K562 (cell line): ENCODE measurements around the gene PSMG3. TPM values are rescaled to one million over a fixed set of nuclear protein-coding genes. Genes with fewer than 3 reads are reported as not detected.
A peak's percentile ranks its signal among the peaks of the same experiment; 100 is the strongest.

Source experiments
- BRF1 ChIP-seq: IDR thresholded peaks from 3 replicates; pipeline ENCODE4 v1.6.1; 2011; ENCODE audit warnings: borderline replicate concordance, mild to moderate bottlenecking; ENCODE audit not compliant: insufficient read length; ENCODE audit errors: extremely low read depth
- EGR1 ChIP-seq: fragments of 450-650 bp; conservative IDR thresholded peaks from 2 replicates; pipeline ENCODE4 v1.6.1; 2017; ENCODE audit warnings: mild to moderate bottlenecking
- GTF2F1 ChIP-seq: IDR thresholded peaks from 2 replicates; pipeline ENCODE4 v1.6.1; 2011; ENCODE audit warnings: low read depth, low read length, improper control_type of control experiment
- MEF2D ChIP-seq: conservative IDR thresholded peaks from 2 replicates; pipeline ENCODE4 v1.6.1; 2016; ENCODE audit warnings: low read depth, missing genetic modification characterization, missing compliant biosample characterization
- POLR2A ChIP-seq: fragments of 450-650 bp; conservative IDR thresholded peaks from 2 replicates; pipeline ENCODE4 v1.6.1; 2016
- RBM17 ChIP-seq: fragments of 200-400 bp; formaldehyde crosslinking; IDR thresholded peaks from 2 replicates; pipeline ENCODE4 v1.6.1; 2017; ENCODE audit warnings: low read depth, mild to moderate bottlenecking, low read length, borderline replicate concordance
- SMAD3 ChIP-seq: fragments of 450-650 bp; formaldehyde crosslinking; conservative IDR thresholded peaks from 2 replicates; pipeline ENCODE4 v1.4.0; 2020; ENCODE audit warnings: mild to moderate bottlenecking
- SMAD4 ChIP-seq: fragments of 250-450 bp; sonication (Bioruptor Pico); conservative IDR thresholded peaks from 2 replicates; pipeline ENCODE4 v1.8.0; 2021; ENCODE audit warnings: inconsistent platforms, mild to moderate bottlenecking, moderate library complexity
- TFAM ChIP-seq: fragments of 250-450 bp; sonication (Bioruptor Pico); conservative IDR thresholded peaks from 2 replicates; pipeline ENCODE4 v1.5.0; 2021; ENCODE audit warnings: mild to moderate bottlenecking, moderate library complexity
- ZNF778 ChIP-seq: fragments of 450-650 bp; formaldehyde crosslinking; IDR thresholded peaks from 2 replicates; pipeline ENCODE4 v1.4.0; 2020; ENCODE audit warnings: mild to moderate bottlenecking, moderate library complexity
- polyA plus RNA-seq, 8 experiments: library from polyadenylated mRNA; depleted of rRNA in 4 of 8; stranded (reverse) in 5 of 8; unstranded in 3 of 8; fragments of >200 nt; fragmentation: Nextera tagmentation in 2 of 8; fragmentation: Illumina TruSeq in 1 of 8; extraction: Ambion mirVana in 2 of 8; extraction: Trizol in 1 of 8; gene quantifications; 2 replicates each; pipeline versions ENCODE4 v1.2.1 to v1.2.3, GENCODE V29; 2011 to 2014; ENCODE audit warnings: inconsistent platforms in 1 of 8, missing spikeins in 1 of 8
- total RNA-seq, 7 experiments: library from RNA; depleted of rRNA in 6 of 7; stranded (reverse); fragments of >200 nt in 6 of 7; fragmentation: Illumina TruSeq in 2 of 7; extraction: Trizol in 2 of 7; gene quantifications; 2 replicates each; pipeline versions ENCODE4 v1.2.1 to v1.2.3, GENCODE V29; 2011 to 2021; ENCODE audit warnings: low replicate concordance in 1 of 7
- TF ChIP-seq, protein P1 (sequence below): sonication (generic); IDR thresholded peaks from 2 replicates; pipeline ENCODE4 v1.6.1; 2016
- TF ChIP-seq, protein P2 (sequence below): fragments of 250-450 bp; sonication (Bioruptor Pico); IDR thresholded peaks from 2 replicates; pipeline ENCODE4 v1.5.0; 2020; ENCODE audit warnings: mild to moderate bottlenecking

The PSMG3 gene
- total and polyA plus RNA-seq, 9 of the 15 experiments (the other 6 are each of a cell fraction or from before 2014, with no cell fraction given) = 34.8 to 122 (median 80.1) TPM

DNA sequence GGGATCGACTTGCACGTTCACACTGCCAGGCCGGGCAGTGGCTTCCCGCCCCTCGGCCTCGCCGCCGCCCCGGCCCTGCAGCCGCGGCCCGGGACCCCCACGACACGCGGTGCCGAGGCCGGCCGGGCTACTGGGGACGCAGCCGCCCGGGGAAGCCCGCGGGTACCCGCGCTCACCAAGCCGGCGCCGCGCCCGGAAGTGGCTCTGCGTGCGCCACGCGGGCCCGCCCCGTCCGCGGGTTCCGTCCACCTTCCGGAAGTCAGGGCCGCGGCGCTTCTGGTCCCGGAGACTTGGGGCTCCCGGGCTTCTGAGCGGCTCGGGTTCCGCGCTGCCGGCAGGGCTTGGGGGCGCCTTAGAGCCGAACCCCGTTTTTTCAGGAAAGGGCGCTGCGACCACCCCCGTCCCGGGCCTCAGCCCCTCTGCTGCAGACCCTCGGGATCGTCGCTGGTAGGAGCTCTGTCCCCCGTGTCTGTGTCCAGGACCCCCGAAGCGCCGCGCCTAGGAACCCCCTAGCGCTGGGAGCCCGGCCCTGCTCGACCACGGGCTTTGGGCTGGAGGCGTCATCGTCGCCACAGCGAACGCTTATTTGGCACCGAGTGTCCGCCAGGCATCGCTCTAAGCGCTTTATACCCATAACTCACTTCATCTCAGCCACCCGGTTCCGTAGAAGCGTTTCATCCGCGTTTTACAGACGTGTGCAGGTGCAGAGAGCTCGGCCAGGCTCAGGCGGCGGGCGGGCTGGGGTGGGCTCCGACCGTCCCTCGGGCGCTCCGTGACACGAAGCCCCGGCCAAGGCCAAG is at the start of gene PSMG3 (continued):
- TF ChIP-seq BRF1 (no peak), SMAD3 (peak; percentile 82; the same call in 1 of the 2 replicates), POLR2A (peak; percentile 77), TFAM (CRISPR knock-in tag) (no peak), MEF2D (tag) (no peak), ZNF778 (no peak), SMAD4 (CRISPR knock-in tag) (peak; percentile 74), EGR1 (no peak), RBM17 (no peak), GTF2F1 (peak; percentile 63)
- TF ChIP-seq, protein P1, sequence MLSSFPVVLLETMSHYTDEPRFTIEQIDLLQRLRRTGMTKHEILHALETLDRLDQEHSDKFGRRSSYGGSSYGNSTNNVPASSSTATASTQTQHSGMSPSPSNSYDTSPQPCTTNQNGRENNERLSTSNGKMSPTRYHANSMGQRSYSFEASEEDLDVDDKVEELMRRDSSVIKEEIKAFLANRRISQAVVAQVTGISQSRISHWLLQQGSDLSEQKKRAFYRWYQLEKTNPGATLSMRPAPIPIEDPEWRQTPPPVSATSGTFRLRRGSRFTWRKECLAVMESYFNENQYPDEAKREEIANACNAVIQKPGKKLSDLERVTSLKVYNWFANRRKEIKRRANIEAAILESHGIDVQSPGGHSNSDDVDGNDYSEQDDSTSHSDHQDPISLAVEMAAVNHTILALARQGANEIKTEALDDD = no peak
- TF ChIP-seq, protein P2, sequence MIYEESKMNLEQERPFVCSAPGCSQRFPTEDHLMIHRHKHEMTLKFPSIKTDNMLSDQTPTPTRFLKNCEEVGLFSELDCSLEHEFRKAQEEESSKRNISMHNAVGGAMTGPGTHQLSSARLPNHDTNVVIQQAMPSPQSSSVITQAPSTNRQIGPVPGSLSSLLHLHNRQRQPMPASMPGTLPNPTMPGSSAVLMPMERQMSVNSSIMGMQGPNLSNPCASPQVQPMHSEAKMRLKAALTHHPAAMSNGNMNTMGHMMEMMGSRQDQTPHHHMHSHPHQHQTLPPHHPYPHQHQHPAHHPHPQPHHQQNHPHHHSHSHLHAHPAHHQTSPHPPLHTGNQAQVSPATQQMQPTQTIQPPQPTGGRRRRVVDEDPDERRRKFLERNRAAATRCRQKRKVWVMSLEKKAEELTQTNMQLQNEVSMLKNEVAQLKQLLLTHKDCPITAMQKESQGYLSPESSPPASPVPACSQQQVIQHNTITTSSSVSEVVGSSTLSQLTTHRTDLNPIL (CRISPR knock-in tag) = no peak
